ENCODE results near the gene MAP4K3. TPM values are rescaled to one million over a fixed set of nuclear protein-coding genes. Genes with fewer than 3 reads are reported as not detected.
"Not testable (repeated sequence)": the region's sequence is repeated elsewhere in the genome, so short reads cannot be mapped to it uniquely, and the experiment has no call there.

Gene MAP4K3
- total RNA-seq, 1 experiment from 2014 or later = 50.5 TPM

- DNase-seq (ENCODE audit: low spot score) = no peak
Measured at GRCh38 chr2:39375917-39376316, 61.2 kb downstream of the MAP4K3 start.

DNA sequence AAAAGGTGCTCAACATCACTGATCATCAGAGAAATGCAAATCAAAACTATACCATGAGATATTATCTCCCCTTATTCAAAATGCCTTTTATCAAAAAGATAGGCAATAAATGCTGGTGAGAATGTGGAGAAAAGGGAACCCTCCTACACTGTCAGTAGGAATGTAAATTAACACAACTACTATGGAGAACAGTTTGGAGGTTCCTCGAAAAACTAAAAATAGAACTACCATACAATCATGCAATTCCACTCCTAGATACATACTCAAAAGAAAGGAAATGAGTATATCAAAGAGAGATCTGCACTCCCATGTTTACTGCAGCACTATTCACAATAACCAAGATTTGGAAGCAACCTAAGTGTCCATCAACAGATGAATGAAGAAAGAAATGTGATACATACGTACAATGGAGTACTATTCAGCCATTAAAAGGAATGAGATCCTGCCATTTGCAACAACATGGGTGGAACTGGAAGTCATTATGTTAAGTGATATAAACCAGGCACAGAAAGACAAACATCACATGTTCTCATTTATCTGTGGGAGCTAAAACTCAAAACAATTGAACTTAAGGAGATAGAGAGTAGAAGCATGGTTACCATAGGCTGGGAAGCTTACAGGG lies 63.8 kb downstream of the MAP4K3 start:
- DNase-seq (ENCODE audit: low spot score) = no peak

DNA sequence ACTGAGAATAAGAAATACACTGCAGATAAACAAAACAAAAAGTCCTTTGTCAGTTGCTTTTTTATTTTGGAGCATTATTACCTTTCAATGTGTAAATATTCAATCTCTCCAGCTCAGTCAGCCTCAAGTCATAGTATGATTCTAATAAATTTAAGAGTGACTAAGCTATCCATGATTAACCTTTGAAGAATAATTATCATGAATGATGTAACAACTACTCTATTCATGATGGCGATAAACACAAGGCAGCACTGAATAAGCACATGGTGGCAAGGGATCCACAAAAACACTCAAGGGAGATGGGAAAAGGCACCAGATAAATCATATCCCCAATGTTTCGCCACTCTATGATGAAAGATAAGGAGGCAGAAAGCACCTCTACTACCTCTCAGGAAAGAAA lies 67.0 kb downstream of the MAP4K3 start:
- DNase-seq (ENCODE audit: low spot score) = no peak

DNA sequence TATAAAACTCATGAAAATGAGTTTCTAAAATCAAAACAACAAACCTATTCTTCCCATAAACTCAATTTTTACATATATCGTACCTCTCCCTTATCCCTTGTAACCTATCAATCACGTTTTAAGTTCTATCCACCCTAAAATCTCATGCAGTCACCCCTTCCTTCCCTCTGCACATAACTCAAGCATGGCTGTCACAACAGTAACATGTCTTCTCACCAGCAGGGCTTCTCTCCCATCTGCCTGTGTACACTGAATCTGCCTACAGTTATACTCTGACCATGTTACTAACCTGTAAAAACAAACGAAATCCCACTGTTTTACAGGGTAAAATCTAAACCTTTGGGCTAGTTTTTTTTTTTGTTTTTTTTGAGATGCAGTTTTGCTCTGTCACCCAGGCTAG lies 68.2 kb downstream of the MAP4K3 start:
- no peak for DNase-seq (ENCODE audit: low spot score)

DNA sequence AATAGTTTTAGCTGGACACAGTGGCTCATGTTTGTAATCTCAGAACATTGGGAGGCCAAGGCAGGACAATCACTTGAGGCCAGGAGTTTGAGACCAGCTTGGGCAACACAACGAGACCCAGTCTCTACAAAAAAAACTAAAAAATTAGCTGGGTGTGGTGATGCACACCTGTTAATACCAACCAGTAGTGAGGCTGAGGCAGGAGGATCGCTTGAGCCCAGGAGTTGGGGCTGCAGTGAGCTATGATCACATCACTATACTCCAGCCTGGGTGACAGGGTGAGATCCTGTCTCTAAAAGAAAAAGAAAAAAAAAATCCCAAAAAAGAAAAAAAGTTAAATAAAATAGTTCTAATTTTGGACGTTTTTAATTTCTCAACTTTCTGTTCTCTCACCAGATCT lies 68.7 kb downstream of the MAP4K3 start:
- DNase-seq (ENCODE audit: low spot score) = no peak

- DNase-seq (ENCODE audit: low spot score) = no peak
Measured at GRCh38 chr2:39362595-39362994, 74.5 kb downstream of the MAP4K3 start.

DNA sequence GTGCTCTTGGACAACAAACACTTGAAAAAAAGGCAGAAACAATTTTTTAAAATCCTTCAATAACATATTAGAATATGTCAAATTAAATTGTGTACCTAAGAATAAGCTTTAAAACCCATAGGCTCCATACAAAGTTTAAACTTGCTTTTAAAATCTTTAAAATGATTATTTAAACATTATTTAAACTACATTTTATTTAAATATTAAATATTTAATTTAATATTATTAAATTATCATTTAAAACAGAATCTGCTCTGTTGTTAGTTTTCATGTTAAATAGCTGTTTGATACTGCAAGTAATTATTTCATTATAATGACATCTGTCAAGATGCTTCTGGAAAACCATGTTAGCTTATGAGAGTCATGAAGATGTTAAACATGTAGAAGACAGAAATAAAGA lies 75.6 kb downstream of the MAP4K3 start:
- DNase-seq (ENCODE audit: low spot score) = no peak

- not testable (repeated sequence) for DNase-seq (ENCODE audit: low spot score)
Measured at GRCh38 chr2:39360342-39360741, 76.7 kb downstream of the MAP4K3 start.

GRCh38 chr2:39359453-39360038 lies 77.5 kb downstream of the MAP4K3 start:
- no peak for DNase-seq (ENCODE audit: low spot score)

DNA sequence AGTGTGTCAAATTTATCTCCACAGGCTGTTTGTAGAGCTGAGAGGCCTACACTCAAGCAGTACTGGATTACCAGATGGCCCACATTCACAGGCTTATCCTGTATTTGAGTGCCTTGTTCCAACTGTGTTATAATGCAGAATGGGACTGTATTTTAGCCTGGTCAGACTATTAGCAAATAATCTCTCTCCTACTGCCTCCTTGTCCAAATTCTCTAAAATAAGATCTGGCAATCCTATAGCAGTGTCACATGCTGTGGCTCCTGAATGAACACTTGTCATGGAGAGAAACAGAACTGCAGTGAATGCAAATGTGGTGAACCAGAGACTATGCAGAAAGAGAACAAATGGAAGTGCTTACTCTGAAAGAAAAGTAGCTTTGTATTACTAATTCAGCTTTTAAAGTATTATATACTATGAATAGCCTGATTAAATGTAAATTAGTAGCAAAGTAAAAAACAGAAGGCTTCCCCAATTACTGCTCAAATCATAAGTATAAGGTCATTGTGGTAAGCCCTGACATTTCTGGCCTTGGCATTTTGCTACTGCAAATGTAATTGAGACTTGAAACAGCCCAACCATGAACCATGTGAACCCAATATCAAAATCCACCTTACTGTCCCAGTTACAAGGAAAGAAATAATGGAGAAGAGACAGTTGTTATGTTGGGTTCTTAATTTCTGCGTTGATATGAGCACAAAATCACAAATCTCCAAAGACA lies 80.0 kb downstream of the MAP4K3 start:
- DNase-seq (ENCODE audit: low spot score) = no peak

- DNase-seq (ENCODE audit: low spot score) = no peak
Measured at GRCh38 chr2:39350658-39351057, 86.4 kb downstream of the MAP4K3 start.

GRCh38 chr2:39338502-39338901 lies 98.6 kb downstream of the MAP4K3 start:
- DNase-seq (ENCODE audit: low spot score) = no peak

GRCh38 chr2:39335930-39336329 lies 101.2 kb downstream of the MAP4K3 start:
- no peak for DNase-seq (ENCODE audit: low spot score)

- no peak for DNase-seq (ENCODE audit: low spot score)
Measured at GRCh38 chr2:39334978-39335377, 102.1 kb downstream of the MAP4K3 start.

DNA sequence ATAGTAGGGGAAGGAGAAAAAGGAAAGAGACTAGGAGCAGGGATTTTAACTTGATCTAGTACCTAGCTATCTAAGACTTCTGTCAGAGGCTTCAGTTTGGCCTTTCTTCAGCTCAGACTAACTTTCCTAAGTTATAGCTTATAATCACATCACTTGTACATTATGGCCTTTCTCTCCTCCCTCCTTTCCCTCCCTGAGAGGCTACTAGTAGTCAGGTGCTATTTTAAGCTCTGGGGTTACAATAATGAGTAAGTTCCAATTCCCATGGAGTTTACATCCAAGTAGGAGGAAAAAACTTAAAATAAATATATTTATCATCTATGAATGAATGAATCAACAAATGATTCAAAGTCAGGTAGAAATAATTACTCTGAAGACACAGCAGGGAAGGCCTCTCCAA lies 102.6 kb downstream of the MAP4K3 start:
- DNase-seq (ENCODE audit: low spot score) = no peak

- no peak for DNase-seq (ENCODE audit: low spot score)
Measured at GRCh38 chr2:39326644-39327043, 110.4 kb downstream of the MAP4K3 start.

GRCh38 chr2:39325966-39326365 lies 111.1 kb downstream of the MAP4K3 start:
- no peak for DNase-seq (ENCODE audit: low spot score)

- DNase-seq (ENCODE audit: low spot score) = not testable (repeated sequence)
Measured at GRCh38 chr2:39321056-39322035, 115.7 kb downstream of the MAP4K3 start.

DNA sequence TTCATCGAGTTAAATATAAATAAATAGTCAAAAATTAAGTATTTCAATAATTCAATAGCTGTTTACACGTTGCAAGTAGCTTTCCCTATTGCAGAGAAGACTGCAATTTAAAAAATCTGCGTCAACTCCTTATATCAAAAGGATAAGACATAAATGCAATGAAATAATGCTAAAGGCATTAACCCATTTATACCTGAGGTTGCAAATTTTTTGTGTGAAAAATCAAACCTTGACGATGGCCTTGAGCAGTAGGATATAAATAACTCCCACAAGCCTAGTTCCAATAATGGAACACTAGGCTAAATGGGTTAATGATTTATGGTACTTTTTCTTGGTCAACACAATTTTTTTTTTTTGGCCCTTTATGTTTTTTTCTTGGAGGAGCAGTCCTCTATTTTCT lies 116.9 kb downstream of the MAP4K3 start:
- no peak for DNase-seq (ENCODE audit: low spot score)

- DNase-seq (ENCODE audit: low spot score) = no peak
Measured at GRCh38 chr2:39313575-39313974, 123.5 kb downstream of the MAP4K3 start.

- no peak for DNase-seq (ENCODE audit: low spot score)
Measured at GRCh38 chr2:39311469-39311868, 125.6 kb downstream of the MAP4K3 start.

- DNase-seq (ENCODE audit: low spot score) = no peak
Measured at GRCh38 chr2:39308778-39309177, 128.3 kb downstream of the MAP4K3 start.
